Measurements from ENCODE around the gene CHRNB1. TPM values are rescaled to one million over a fixed set of nuclear protein-coding genes. Genes with fewer than 3 reads are reported as not detected.
A peak's percentile ranks its signal among the peaks of the same experiment; 100 is the strongest.

The CHRNB1 gene
- total RNA-seq, 1 experiment from 2014 or later, result 7.8 TPM

GRCh38 chr17:7442142-7442541 lies 2.7 kb upstream of the CHRNB1 start:
- Mint-ChIP-seq H3K9me3 (ENCODE audit: unreplicated experiment) (no peaks in the 10 kb centered on the region), H3K36me3 (ENCODE audit: insufficient read depth, unreplicated experiment) (peaks cover 4% of the 10 kb centered on the region), H3K4me3 (ENCODE audit: unreplicated experiment) (no peak overlapping the region), H3K27ac (ENCODE audit: low read depth, unreplicated experiment) (no peak overlapping the region), H3K27me3 (ENCODE audit: insufficient read depth, unreplicated experiment) (no peaks in the 10 kb centered on the region), H3K4me1 (ENCODE audit: insufficient read depth, unreplicated experiment) (peaks cover 17% of the 10 kb centered on the region)
- intact Hi-C loops (cut with micrococcal nuclease), result no loop called here
- no peak for DNase-seq (ENCODE audit: unreplicated experiment)
- BruUV-seq (replicated peaks), result no TSS peak
- POLR2A ChIA-PET, result interaction anchor here (0.6 to 8.9 kb wide), 7 partner anchors 9 to 427 kb away, joined by 3 to 115 read pairs (median 4); partner anchors contain the start of genes POLR2A and ZBTB4
- no peak for TF ChIP-seq CTCF (IDR thresholded peaks at IDR 0.05; ENCODE audit: unreplicated experiment)
- CTCF ChIA-PET, result interaction anchor here (0.6 to 1.4 kb wide), 5 partner anchors 39 to 397 kb away, joined by 3 to 5 read pairs (median 4); partner anchors contain the start of genes SLC35G6 and SOX15

GRCh38 chr17:7443499-7444485 lies 1.1 kb upstream of the CHRNB1 start:
- DNase-seq (ENCODE audit: unreplicated experiment), result peak; percentile 86
- POLR2A ChIA-PET, result interaction anchor here (0.5 to 5.7 kb wide), 18 partner anchors 8 to 243 kb away, joined by 3 to 58 read pairs (median 6); partner anchors contain the start of genes GABARAP, MPDU1, POLR2A and TMEM102
- Mint-ChIP-seq H3K4me1 (ENCODE audit: insufficient read depth, unreplicated experiment) (peaks cover 14% of the 10 kb centered on the region), H3K27ac (ENCODE audit: low read depth, unreplicated experiment) (peak overlapping the region; percentile 90), H3K4me3 (ENCODE audit: unreplicated experiment) (no peak overlapping the region), H3K27me3 (ENCODE audit: insufficient read depth, unreplicated experiment) (no peaks in the 10 kb centered on the region), H3K36me3 (ENCODE audit: insufficient read depth, unreplicated experiment) (peaks cover 4% of the 10 kb centered on the region), H3K9me3 (ENCODE audit: unreplicated experiment) (no peaks in the 10 kb centered on the region)
- CTCF ChIA-PET, result interaction anchor here (0.6 to 2.8 kb wide), 8 partner anchors 12 to 244 kb away, joined by 3 to 16 read pairs (median 4); partner anchors contain the start of genes NLGN2 and TMEM256
- BruUV-seq (replicated peaks), result no TSS peak
- TF ChIP-seq CTCF (IDR thresholded peaks at IDR 0.05; ENCODE audit: unreplicated experiment), result no peak
- intact Hi-C loops (cut with micrococcal nuclease), result loop anchor here (1.0 kb wide), 1 partner anchor 41 kb away; the partner anchor contains the start of gene POLR2A

- H3K4me3 Mint-ChIP-seq (ENCODE audit: unreplicated experiment), result no peak overlapping the region
- ChIA-PET POLR2A (interaction anchor here (2.7 kb wide), 1 partner anchor 11 kb away, joined by 16 read pairs; no protein-coding TSS in a partner anchor), CTCF (interaction anchor here (0.6 to 2.8 kb wide), 5 partner anchors 8 to 115 kb away, joined by 3 to 16 read pairs (median 3); no protein-coding TSS in a partner anchor)
- peaks cover 13% of the 10 kb centered on the region for H3K4me1 Mint-ChIP-seq (ENCODE audit: insufficient read depth, unreplicated experiment)
- BruUV-seq (replicated peaks), result no TSS peak
- TF ChIP-seq CTCF (IDR thresholded peaks at IDR 0.05; ENCODE audit: unreplicated experiment), result no peak
- intact Hi-C loops (cut with micrococcal nuclease), result no loop called here
- H3K9me3 Mint-ChIP-seq (ENCODE audit: unreplicated experiment), result no peaks in the 10 kb centered on the region
- H3K27ac Mint-ChIP-seq (ENCODE audit: low read depth, unreplicated experiment), result peak overlapping the region; percentile 31
- no peaks in the 10 kb centered on the region for H3K27me3 Mint-ChIP-seq (ENCODE audit: insufficient read depth, unreplicated experiment)
- no peak for DNase-seq (ENCODE audit: unreplicated experiment)
- peaks cover 4% of the 10 kb centered on the region for H3K36me3 Mint-ChIP-seq (ENCODE audit: insufficient read depth, unreplicated experiment)
Measured at GRCh38 chr17:7445619-7445968, 733 bp downstream of the CHRNB1 start.

GRCh38 chr17:7448461-7448860 lies 3.6 kb downstream of the CHRNB1 start:
- no peak for TF ChIP-seq CTCF (IDR thresholded peaks at IDR 0.05; ENCODE audit: unreplicated experiment)
- H3K27me3 Mint-ChIP-seq (ENCODE audit: insufficient read depth, unreplicated experiment), result no peaks in the 10 kb centered on the region
- peaks cover 4% of the 10 kb centered on the region for H3K36me3 Mint-ChIP-seq (ENCODE audit: insufficient read depth, unreplicated experiment)
- intact Hi-C loops (cut with micrococcal nuclease), result no loop called here
- no peak for DNase-seq (ENCODE audit: unreplicated experiment)
- ChIA-PET CTCF (no interaction called here), POLR2A (interaction anchor here (0.6 to 13.5 kb wide), 3 partner anchors 29 to 102 kb away, joined by 3 to 95 read pairs (median 4); partner anchors contain the start of gene ZBTB4)
- BruUV-seq (replicated peaks), result no TSS peak
- no peak overlapping the region for H3K4me3 Mint-ChIP-seq (ENCODE audit: unreplicated experiment)
- no peak overlapping the region for H3K27ac Mint-ChIP-seq (ENCODE audit: low read depth, unreplicated experiment)
- peaks cover 15% of the 10 kb centered on the region for H3K4me1 Mint-ChIP-seq (ENCODE audit: insufficient read depth, unreplicated experiment)
- no peaks in the 10 kb centered on the region for H3K9me3 Mint-ChIP-seq (ENCODE audit: unreplicated experiment)

Measured in MCF 10A (cell line).